GM21825 (cell line): ENCODE measurements around the gene SHOX.
"Not testable (repeated sequence)": the region's sequence is repeated elsewhere in the genome, so short reads cannot be mapped to it uniquely, and the experiment has no call there.

Experiments used
- ATAC-seq: cut with Tn5 transposase; IDR thresholded peaks from one replicate; pipeline ENCODE4 v1.9.1; 2021; ENCODE audit warnings: mild to moderate bottlenecking, moderate library complexity; ENCODE audit not compliant: unreplicated experiment

The SHOX gene

GRCh38 chrX:630612-631496 lies at the start of gene SHOX:
Gene SHOX, plus strand, starts transcription at chrX:630791. Its CDS starts 107 bp downstream, at chrX:630898.
- no peak for ATAC-seq

- no peak for ATAC-seq
Measured at GRCh38 chrX:581066-581465, 49.5 kb upstream of the SHOX start.

GRCh38 chrX:581720-582298 lies 48.8 kb upstream of the SHOX start:
- no peak for ATAC-seq

DNA sequence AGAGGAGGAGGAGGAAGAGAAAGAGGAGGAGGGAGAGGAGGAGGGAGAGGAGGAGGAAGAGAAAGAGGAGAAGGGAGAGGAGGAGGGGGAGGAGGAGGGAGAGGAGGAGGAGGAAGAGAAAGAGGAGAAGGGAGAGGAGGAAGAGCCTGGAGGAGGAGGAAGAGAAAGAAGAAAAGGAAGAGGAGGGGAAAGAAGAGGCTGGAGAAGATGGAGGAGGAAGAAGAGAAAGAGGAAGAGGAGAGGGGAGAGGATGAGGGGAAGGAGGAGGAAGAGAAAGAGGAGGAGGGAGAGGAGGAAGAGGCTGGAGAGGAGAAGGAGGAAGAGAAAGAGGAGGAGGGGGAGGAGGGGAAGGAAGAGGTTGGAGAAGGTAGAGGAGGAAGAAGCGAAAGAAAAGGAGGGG lies 46.0 kb upstream of the SHOX start:
- ATAC-seq: no peak

DNA sequence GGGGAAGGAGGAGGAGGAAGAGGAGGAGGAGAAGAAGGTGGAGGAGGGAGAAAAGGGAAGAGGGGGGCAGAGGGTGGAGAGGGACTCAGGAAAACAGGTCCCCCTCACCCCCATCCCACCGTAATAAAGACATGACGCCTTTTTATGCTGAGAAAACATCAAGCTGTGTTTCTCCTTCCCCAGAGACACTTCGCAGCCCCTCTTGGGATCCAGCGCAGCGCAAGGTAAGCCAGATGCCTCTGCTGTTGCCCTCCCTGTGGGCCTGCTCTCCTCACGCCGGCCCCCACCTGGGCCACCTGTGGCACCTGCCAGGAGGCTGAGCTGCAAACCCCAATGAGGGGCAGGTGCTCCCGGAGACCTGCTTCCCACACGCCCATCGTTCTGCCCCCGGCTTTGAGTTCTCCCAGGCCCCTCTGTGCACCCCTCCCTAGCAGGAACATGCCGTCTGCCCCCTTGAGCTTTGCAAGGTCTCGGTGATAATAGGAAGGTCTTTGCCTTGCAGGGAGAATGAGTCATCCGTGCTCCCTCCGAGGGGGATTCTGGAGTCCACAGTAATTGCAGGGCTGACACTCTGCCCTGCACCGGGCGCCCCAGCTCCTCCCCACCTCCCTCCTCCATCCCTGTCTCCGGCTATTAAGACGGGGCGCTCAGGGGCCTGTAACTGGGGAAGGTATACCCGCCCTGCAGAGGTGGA lies 45.3 kb upstream of the SHOX start:
- no peak for ATAC-seq

GRCh38 chrX:586351-586750 lies 44.2 kb upstream of the SHOX start:
- ATAC-seq: no peak

DNA sequence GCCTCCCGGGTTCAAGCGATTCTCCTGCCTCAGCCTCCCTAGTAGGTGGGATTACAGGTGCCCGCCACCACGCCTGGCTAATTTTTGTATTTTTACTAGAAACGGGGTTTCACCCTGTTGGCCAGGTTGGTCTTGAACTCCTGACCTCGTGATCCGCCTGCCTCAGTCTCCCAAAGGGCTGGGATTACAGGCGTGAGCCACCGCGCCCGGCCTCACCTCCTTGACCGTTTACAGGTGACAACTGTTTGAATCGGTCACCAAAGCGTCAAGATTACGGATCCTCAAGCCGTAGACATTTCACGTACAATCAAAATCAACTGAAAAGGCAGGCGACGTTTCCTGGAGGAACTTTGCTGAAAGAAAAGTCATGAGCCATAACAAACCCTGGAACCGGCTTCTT lies 41.3 kb upstream of the SHOX start:
- ATAC-seq: not testable (repeated sequence)

DNA sequence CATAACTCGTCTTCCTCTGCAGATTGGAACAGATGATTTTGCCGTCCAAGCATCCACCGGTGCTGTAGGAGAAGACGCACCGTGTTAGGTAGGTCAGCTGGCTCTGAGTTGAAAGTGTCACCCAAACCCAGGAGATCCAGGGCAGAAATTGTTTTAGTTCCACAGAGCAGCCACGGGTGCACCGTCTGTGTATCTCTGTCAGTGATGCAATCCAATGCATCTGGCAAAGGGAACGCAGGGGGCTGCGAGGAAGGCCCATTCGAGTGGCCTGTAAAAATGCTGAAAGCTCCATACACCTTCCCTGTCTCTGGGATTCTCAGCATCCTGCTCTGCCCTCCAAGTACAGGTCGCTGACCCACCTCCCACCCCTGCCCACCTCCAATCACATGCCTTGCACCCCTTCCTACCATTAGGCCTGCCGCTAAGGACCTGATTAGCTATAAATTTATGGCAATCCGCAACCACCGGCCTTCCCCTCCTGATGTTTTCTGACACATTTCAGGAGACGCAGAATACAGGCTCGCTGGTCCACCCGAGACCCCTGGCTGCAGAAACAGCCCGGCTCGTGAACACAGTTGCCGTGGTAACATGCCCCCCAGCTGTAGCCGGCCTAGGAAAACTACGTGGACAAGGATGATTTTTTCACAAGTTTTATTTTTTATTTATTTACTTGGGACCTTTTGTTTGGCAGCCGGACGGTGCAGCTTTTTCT lies 39.7 kb upstream of the SHOX start:
- no peak for ATAC-seq

DNA sequence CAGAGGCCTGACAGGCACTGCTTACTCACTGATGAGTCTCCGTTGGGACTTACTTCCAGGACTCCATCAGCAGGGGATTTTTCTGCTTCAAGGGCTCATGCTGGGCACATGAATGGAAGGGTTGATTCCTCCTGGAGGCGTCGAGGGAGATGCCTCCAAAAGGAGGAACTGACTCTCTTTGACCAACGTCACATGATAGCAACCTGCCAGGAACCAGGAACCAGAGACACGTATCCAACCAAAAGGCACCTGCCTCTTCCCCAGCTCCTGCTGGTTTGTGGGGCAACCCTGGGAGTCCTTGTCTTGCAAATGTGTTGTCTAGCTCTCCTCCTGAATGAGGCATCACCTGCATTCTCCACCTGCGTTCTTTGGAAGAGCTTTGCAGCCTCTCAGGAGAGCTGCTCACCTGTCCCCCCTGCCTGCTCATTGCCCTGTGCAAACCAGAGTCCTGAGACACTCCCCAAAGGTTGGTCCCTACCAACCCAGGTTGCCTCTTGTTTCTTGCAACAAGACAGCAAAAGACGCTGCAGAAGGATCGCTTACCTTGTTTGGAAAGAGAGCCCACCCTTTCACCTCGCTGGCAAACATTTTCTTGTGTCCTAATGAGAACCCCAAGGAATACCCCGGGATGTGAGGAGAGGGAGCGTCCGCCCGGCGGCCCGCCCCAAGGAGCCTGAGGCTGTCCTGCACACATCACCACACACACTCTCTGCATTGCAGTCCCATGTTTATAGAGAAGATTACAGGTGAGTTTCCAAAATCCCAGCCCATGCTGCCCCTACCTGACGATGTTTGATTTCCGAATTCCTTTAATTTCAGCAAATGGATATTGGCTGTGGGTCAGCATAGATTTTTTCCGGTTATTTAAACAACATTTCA lies 30.5 kb upstream of the SHOX start:
- ATAC-seq: no peak

- not testable (repeated sequence) for ATAC-seq
Measured at GRCh38 chrX:603029-603428, 27.6 kb upstream of the SHOX start.

- ATAC-seq: not testable (repeated sequence)
Measured at GRCh38 chrX:604616-605015, 26.0 kb upstream of the SHOX start.

GRCh38 chrX:608088-608487 lies 22.5 kb upstream of the SHOX start:
- not testable (repeated sequence) for ATAC-seq

DNA sequence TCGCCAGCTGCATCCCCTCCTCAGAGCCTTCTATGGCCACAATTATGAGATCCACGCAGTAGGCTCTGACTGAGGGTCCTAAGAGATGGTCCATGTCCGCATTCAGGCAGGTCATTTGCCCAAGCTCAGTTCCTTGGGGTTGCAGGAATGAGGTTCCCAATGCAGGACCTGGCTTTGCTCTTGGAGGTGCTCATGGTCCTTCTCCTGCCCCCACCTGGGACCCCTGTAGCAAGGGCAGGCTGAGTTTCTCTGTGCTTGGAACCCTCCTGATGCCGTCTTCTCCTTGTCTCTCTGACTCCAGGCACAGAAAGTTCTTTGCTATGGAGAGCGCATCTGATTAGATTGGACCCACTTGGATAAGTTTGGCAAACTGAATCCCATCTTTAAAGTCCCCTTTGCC lies 16.5 kb upstream of the SHOX start:
- no peak for ATAC-seq

DNA sequence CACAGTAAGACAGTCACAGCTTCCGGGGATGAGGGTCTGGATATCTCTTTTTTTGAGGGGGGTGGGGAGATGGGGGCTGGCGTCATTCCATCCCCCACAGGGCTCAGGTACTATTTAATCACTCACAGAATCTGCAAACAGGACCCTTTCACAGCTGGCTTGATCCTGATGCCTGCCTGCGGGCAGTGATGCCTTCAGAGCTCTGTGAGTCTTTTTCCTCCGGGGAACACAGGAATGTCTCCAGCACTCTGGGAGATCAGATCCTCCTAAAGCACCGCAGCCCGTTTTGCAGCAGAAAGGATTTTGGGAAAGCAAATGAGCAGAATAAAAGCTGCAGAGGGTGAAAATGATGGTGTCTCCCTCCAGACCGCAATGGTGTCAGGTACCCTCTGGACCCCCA lies 13.2 kb upstream of the SHOX start:
- ATAC-seq: no peak

GRCh38 chrX:617891-618290 lies 12.7 kb upstream of the SHOX start:
- ATAC-seq: no peak

- not testable (repeated sequence) for ATAC-seq
Measured at GRCh38 chrX:618304-618703, 12.3 kb upstream of the SHOX start.

GRCh38 chrX:618761-619450 lies 11.7 kb upstream of the SHOX start:
- no peak for ATAC-seq

DNA sequence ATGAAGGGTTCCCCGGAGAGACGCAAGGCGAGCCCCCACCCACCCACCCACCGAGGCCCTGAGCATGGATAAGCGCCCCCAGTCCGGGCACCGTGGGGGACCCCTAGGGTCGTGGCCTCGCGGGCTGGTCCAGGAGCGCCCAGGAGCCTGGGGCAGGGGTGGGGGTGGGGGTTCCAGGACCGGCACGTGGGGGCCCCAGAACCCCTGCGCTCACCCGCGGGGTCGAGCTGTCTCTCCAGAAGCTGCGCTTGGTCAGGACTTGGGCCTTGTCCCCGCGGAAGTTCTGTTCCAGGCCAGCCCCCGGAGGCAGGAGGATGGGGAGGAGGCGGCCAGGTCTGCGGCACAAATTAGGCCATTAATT lies 11.2 kb upstream of the SHOX start:
- no peak for ATAC-seq

- no peak for ATAC-seq
Measured at GRCh38 chrX:619812-620531, 10.6 kb upstream of the SHOX start.
